SK-N-SH treated with all-trans-retinoic acid at 6 μM for 48 hours (cell line): Measurements from ENCODE around the gene MMGT1.

Experiments
- ARNTL ChIP-seq: fragments of 450-650 bp; formaldehyde crosslinking; IDR thresholded peaks from 2 replicates; pipeline ENCODE4 v1.5.0; 2020; ENCODE audit warnings: low read depth, mild to moderate bottlenecking, moderate library complexity, borderline replicate concordance
- BACH2 ChIP-seq: fragments of 250-450 bp; sonication (Bioruptor Pico); IDR thresholded peaks from 2 replicates; pipeline ENCODE4 v1.9.0; 2021; ENCODE audit warnings: mild to moderate bottlenecking, borderline replicate concordance
- CREB5 ChIP-seq: fragments of 250-450 bp; sonication (Bioruptor Pico); IDR thresholded peaks from 2 replicates; pipeline ENCODE4 v1.5.1; 2020; ENCODE audit warnings: low read depth, mild to moderate bottlenecking, moderate library complexity
- OSR1 ChIP-seq: fragments of 250-450 bp; sonication (Bioruptor Pico); IDR thresholded peaks from 2 replicates; pipeline ENCODE4 v1.8.0; 2022; ENCODE audit warnings: moderate library complexity, mild to moderate bottlenecking, inconsistent platforms
- PPARA ChIP-seq: fragments of 250-450 bp; sonication (Bioruptor Pico); IDR thresholded peaks from 2 replicates; pipeline ENCODE4 v1.5.0; 2020; ENCODE audit warnings: mild to moderate bottlenecking, borderline replicate concordance
- SNAI2 ChIP-seq: fragments of 250-450 bp; sonication (Bioruptor Pico); IDR thresholded peaks from 2 replicates; pipeline ENCODE4 v1.5.0; 2020; ENCODE audit warnings: mild to moderate bottlenecking, moderate library complexity
- TCF4 ChIP-seq: fragments of 250-450 bp; sonication (Bioruptor Pico); IDR thresholded peaks from 2 replicates; pipeline ENCODE4 v1.8.0; 2021; ENCODE audit warnings: mild to moderate bottlenecking, moderate library complexity, borderline replicate concordance
- TOX ChIP-seq: fragments of 250-450 bp; sonication (Bioruptor Pico); IDR thresholded peaks from 2 replicates; pipeline ENCODE4 v1.8.0; 2021; ENCODE audit warnings: mild to moderate bottlenecking, moderate library complexity, borderline replicate concordance

- TF ChIP-seq OSR1 (no peak), ARNTL (CRISPR knock-in tag) (no peak), SNAI2 (CRISPR knock-in tag) (no peak), PPARA (CRISPR knock-in tag) (no peak), BACH2 (CRISPR knock-in tag) (no peak), CREB5 (no peak), TOX (CRISPR knock-in tag) (no peak), TCF4 (CRISPR knock-in tag) (no peak)
Measured at GRCh38 chrX:135951291-135951690, 22.5 kb downstream of the MMGT1 start.
